T-cell (primary cell): Measurements from ENCODE around the gene ZNF598. TPM values are rescaled to one million over a fixed set of nuclear protein-coding genes. Genes with fewer than 3 reads are reported as not detected.

Experiments used
- ATAC-seq, 4 experiments: fragments of 200-7000 bp in 3 of 4; fragments of 150-1000 bp in 1 of 4; cut with Tn5 transposase; replicated peaks in 1 of 4; 1 replicate in 3 of 4; 2 replicates in 1 of 4; pipeline ENCODE4 v1.10.0; 2021; ENCODE audit warnings: moderate library complexity in 3 of 4, mild to moderate bottlenecking in 2 of 4, moderate number of reproducible peaks in 1 of 4
- CTCF ChIA-PET, 2 donors: fragments of 300-600 bp; sonication (Branson Sonifier 250); formaldehyde crosslinking; loops; one replicate each; lab custom pipeline; 2022; ENCODE audit warnings: antibody characterized with exemption in 2 of 2; lab: Charles Lee
- POLR2A ChIA-PET, 2 donors: fragments of 300-600 bp; sonication (Branson Sonifier 250); formaldehyde crosslinking; loops; one replicate each; lab custom pipeline; 2022; ENCODE audit warnings: antibody characterized with exemption in 2 of 2; lab: Charles Lee
- DNase-seq, 35 experiments: peaks; one replicate each; pipeline versions ENCODE4 v3.0.0 to v3.0.0-alpha.2; 2013 to 2023
- H3K27ac ChIP-seq: one replicate; pipeline ENCODE4 v1.5.1; 2013; ENCODE audit warnings: low read length
- H3K27me3 ChIP-seq, 2 experiments: replicated peaks in 1 of 2; 1 replicate in 1 of 2; 2 replicates in 1 of 2; pipeline versions ENCODE4 v1.6.1 to v1.7.0; 2013; ENCODE audit warnings: low read length in 1 of 2, mixed read lengths in 1 of 2; ENCODE audit not compliant: control insufficient read depth in 2 of 2, insufficient read depth in 2 of 2; ENCODE audit errors: extremely low read depth in 1 of 2
- H3K36me3 ChIP-seq, 2 donors: 1 replicate in 1 of 2; 2 replicates in 1 of 2; pipeline versions ENCODE4 v1.6.1 to v1.7.0; 2013; ENCODE audit warnings: low read length in 1 of 2; ENCODE audit not compliant: control insufficient read depth in 2 of 2, insufficient read depth in 1 of 2; ENCODE audit errors: extremely low read depth in 1 of 2
- H3K4me1 ChIP-seq, 2 experiments: 1 replicate in 1 of 2; 2 replicates in 1 of 2; pipeline versions ENCODE4 v1.6.1 to v1.7.0; 2013; ENCODE audit warnings: low read length in 2 of 2, mixed read lengths in 1 of 2; ENCODE audit not compliant: insufficient read depth in 2 of 2, control insufficient read depth in 1 of 2; ENCODE audit errors: extremely low read depth in 1 of 2
- H3K4me3 ChIP-seq, 2 donors: 1 replicate in 1 of 2; 2 replicates in 1 of 2; pipeline versions ENCODE4 v1.5.1 to v1.7.0; 2013; ENCODE audit warnings: mild to moderate bottlenecking in 2 of 2, low read length in 1 of 2, moderate library complexity in 1 of 2; ENCODE audit not compliant: control insufficient read depth in 1 of 2; ENCODE audit errors: extremely low read depth in 1 of 2
- H3K9me3 ChIP-seq: 2 replicates; pipeline ENCODE4 v1.7.0; 2013
- H3K27ac Mint-ChIP-seq, 2 donors: one replicate each; pipeline ENCODE4 v1.8.0; 2020 to 2021; ENCODE audit warnings: mild to moderate bottlenecking in 2 of 2, mixed read lengths in 2 of 2
- H3K27me3 Mint-ChIP-seq, 2 donors: one replicate each; pipeline ENCODE4 v1.8.0; 2021 to 2022; ENCODE audit warnings: mixed read lengths in 2 of 2
- H3K36me3 Mint-ChIP-seq: one replicate; pipeline ENCODE4 v1.8.0; 2021; ENCODE audit warnings: mixed read lengths
- H3K4me1 Mint-ChIP-seq, 3 donors: one replicate each; pipeline ENCODE4 v1.8.0; 2020 to 2022; ENCODE audit warnings: mixed read lengths in 3 of 3, mild to moderate bottlenecking in 1 of 3
- H3K4me3 Mint-ChIP-seq, 3 donors: one replicate each; pipeline ENCODE4 v1.8.0; 2020 to 2022; ENCODE audit warnings: mild to moderate bottlenecking in 3 of 3, mixed read lengths in 3 of 3, moderate library complexity in 3 of 3
- H3K9me3 Mint-ChIP-seq, 3 donors: one replicate each; pipeline ENCODE4 v1.8.0; 2020 to 2022; ENCODE audit warnings: mixed read lengths in 3 of 3
- WGBS: methylation state at CpG from one replicate; pipeline ENCODE4 v1.1.5; 2013; ENCODE audit warnings: missing lambda C conversion rate; ENCODE audit not compliant: insufficient coverage; 5-methylcytosine and 5-hydroxymethylcytosine counted together
- total RNA-seq, 35 experiments: library from RNA in 6 of 35; stranded (reverse) in 6 of 35; fragments of 120-200 nt in 1 of 35; gene quantifications; one replicate each; pipeline versions ENCODE4 v1.2.1 to v1.2.4 and lab custom pipeline; 2013 to 2026

ZNF598 gene
- total RNA-seq, 5 donors from 2014 or later (not counting 1 experiment from before 2014, with no cell fraction given): 44.3 to 73.7 (median 68.8) TPM

DNA sequence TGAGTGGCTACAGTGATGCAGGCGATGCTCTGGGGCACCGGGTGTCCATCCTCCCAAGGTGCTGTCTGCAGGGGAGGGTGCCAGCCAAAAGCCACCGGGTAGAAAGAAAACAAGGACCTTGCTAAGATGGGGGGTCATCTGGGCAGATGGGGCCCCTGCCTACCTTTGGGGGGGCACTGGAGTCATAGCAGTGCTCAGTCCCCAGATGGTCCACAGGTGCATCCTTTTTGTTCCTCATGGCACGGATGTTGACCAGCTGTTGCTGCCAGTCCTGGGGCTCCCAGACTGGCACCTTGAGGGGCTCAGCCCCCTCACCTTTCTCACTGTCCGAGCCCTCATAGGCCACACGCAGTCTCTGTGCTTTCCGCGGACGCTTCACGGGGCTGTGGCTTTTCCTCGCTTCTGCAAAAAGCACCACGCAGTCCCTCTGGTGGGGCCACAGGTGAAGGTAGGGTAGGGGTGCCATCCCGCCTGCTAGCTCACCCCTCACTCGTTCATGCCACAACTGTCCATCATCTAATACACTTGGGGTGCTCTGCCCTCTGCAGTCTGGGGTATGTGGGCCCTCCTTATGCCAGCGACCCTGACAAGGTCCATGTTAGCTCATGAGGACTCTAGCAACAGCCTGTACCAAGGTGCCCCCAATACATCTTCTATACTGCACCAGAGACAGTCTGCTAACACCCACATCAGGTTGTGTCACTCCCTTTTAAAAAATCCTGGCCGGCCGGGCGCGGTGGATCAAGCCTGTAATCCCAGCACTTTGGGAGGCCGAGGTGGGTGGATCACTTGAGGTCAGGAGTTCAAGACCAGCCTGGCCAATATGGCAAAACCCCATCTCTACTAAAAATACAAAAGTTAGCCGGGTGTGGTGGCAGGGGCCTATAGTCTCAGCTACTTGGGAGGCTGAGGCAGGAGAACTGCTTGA lies 36.6 kb upstream of the ZNF598 start:
- no peak overlapping the region for H3K27ac ChIP-seq
- H3K4me3 ChIP-seq: no peak overlapping the region
- H3K4me3 Mint-ChIP-seq: peak overlapping the region; percentile 90 to 92 (median 90)
- CTCF ChIA-PET: no interaction called here
- peaks cover 0 to 8% of the 10 kb centered on the region in 2 donors for H3K36me3 ChIP-seq
- ATAC-seq (no peak), DNase-seq (no peak)
- H3K9me3 ChIP-seq: no peaks in the 10 kb centered on the region
- no peaks in the 10 kb centered on the region for H3K27me3 Mint-ChIP-seq
- 97% methylated on average over 6 of the region's 21 CpGs for WGBS
- H3K27ac Mint-ChIP-seq: no peak overlapping the region
- POLR2A ChIA-PET: no interaction called here
- H3K4me1 Mint-ChIP-seq: peaks cover 20 to 23% (median 20%) of the 10 kb centered on the region in 3 donors
- no peaks in the 10 kb centered on the region for H3K9me3 Mint-ChIP-seq
- peaks cover 13 to 30% of the 10 kb centered on the region in 2 experiments for H3K4me1 ChIP-seq
- H3K36me3 Mint-ChIP-seq: peaks cover 2% of the 10 kb centered on the region
- no peaks in the 10 kb centered on the region for H3K27me3 ChIP-seq

DNA sequence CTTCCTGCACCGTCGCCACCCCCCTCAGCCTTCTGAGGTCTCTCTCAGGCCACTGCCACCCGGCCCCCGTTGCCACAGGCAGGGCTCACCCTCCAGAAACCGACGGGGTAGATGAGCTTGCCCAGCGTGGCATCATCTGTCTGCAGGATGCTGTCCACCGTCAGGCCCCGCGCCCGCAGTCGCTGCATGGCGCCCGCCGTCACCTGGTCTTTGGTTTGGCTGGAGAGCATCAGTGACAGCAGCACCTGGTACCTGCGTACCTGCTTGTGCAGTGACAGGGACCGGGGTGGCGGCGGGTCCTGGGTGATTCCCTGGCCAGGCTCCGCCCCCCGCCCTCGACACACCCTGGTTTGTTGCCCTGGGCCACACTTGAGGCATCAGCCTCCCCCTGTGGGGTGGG lies 34.9 kb upstream of the ZNF598 start:
- ChIA-PET CTCF (no interaction called here), POLR2A (interaction anchor here in 1 of 2 donors (1.1 kb wide), 1 partner anchor 96 kb away, joined by 3 read pairs; no protein-coding TSS in a partner anchor)
- no peak for DNase-seq
- H3K36me3 ChIP-seq: peaks cover 0 to 2% of the 10 kb centered on the region in 2 donors
- no peak overlapping the region for H3K27ac ChIP-seq
- H3K27me3 ChIP-seq: no peaks in the 10 kb centered on the region
- no peak for ATAC-seq
- no peaks in the 10 kb centered on the region for H3K9me3 Mint-ChIP-seq
- 90% methylated on average over 16 of the region's 22 CpGs for WGBS
- H3K4me3 Mint-ChIP-seq: no peak overlapping the region
- no peaks in the 10 kb centered on the region for H3K36me3 Mint-ChIP-seq
- no peak overlapping the region for H3K4me3 ChIP-seq
- H3K27ac Mint-ChIP-seq: no peak overlapping the region
- peaks cover 13 to 30% of the 10 kb centered on the region in 2 experiments for H3K4me1 ChIP-seq
- no peaks in the 10 kb centered on the region for H3K27me3 Mint-ChIP-seq
- no peaks in the 10 kb centered on the region for H3K9me3 ChIP-seq
- H3K4me1 Mint-ChIP-seq: peaks cover 16 to 23% (median 20%) of the 10 kb centered on the region in 3 donors

DNA sequence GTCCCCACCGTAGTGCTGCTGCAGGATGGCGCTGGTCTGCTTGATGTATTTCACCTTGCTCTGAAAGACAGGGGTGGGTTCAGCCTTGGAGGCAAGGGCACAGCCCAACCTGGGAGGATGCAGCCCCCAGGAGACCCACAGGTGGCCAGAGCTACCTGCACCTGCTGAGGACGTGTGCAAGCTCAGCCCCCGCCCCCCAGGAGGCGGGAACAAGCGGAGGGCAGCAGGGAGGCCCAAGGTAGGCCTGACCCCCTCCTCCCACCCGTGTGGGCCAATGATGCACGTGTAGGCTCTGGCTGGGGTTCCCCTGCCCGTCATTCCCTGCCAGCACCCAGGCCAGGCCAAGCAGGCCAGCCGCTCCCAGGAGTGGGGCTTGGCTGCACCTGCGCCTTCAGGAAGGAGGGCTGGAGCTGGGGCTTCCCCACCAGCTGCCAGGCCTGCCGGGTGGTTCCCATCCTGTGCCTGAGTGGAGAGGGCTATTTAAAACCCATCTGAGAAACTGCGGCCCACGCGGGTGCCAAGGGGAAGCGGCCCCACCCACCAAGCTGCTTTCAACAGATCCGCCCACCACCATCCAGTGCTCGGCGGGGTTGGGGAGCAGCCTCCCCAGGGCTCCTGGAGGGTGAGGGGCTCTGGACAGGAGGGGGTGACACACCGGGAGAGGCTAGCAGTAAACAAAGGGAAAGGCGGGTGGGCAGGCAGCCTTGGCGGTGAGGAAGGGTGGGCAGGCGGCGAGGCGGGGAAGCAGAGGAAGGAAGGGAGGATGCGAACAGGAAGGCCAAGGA lies 34.2 kb upstream of the ZNF598 start:
- DNase-seq (no peak), ATAC-seq (no peak)
- Mint-ChIP-seq H3K27me3 (no peaks in the 10 kb centered on the region), H3K9me3 (no peaks in the 10 kb centered on the region), H3K4me1 (peaks cover 11 to 22% (median 16%) of the 10 kb centered on the region in 3 donors), H3K27ac (no peak overlapping the region), H3K36me3 (no peaks in the 10 kb centered on the region), H3K4me3 (no peak overlapping the region)
- Histone ChIP-seq H3K4me3 (no peak overlapping the region), H3K4me1 (peaks cover 11 to 24% of the 10 kb centered on the region in 2 experiments), H3K27me3 (no peaks in the 10 kb centered on the region), H3K36me3 (peaks cover 0 to 2% of the 10 kb centered on the region in 2 donors), H3K9me3 (no peaks in the 10 kb centered on the region), H3K27ac (no peak overlapping the region)
- whole genome bisulfite sequencing: 86% methylated on average over 15 of the region's 26 CpGs
- POLR2A ChIA-PET: no interaction called here
- CTCF ChIA-PET: no interaction called here

DNA sequence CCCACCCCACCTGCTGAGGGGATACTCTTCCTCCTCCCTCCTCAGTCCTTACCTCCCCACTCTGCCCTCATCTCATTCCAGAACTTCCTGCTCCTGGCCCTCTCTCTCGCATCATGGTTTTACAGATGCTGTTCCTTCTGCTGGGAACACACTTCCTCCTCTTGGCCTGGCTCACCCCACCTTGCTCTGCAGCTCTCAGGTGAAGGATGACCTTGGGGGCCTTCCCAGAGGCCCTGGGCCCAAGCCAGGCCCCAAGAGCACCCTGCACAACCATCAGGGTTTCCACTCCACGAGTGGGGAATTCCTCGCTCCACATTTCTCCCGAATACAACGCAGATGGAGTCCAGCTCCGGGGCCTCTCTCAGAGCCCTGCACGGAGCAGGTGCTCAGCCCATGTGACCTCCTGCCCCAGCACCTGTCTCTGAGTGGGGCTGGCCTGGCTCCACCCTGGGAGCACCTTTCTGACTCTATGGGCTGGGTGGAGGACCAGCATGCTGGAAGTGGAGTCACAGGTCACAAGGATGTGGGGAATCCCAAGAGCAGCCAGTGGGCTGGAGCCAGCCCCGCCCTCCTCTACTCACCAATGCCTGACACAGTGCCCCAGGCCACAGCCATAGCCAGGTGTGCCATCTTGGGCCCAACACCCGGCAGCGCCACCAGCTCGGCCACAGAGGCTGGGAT lies 33.5 kb upstream of the ZNF598 start:
- Histone ChIP-seq H3K27ac (no peak overlapping the region), H3K9me3 (no peaks in the 10 kb centered on the region), H3K4me3 (no peak overlapping the region), H3K27me3 (no peaks in the 10 kb centered on the region), H3K36me3 (peaks cover 0 to 2% of the 10 kb centered on the region in 2 donors), H3K4me1 (peaks cover 6 to 17% of the 10 kb centered on the region in 2 experiments)
- ChIA-PET CTCF (no interaction called here), POLR2A (no interaction called here)
- no peak for ATAC-seq
- no peaks in the 10 kb centered on the region for H3K27me3 Mint-ChIP-seq
- no peaks in the 10 kb centered on the region for H3K36me3 Mint-ChIP-seq
- no peak overlapping the region for H3K4me3 Mint-ChIP-seq
- H3K9me3 Mint-ChIP-seq: no peaks in the 10 kb centered on the region
- DNase-seq: no peak
- WGBS: 96% methylated on average over 10 of the region's 11 CpGs
- no peak overlapping the region for H3K27ac Mint-ChIP-seq
- peaks cover 8 to 15% (median 9%) of the 10 kb centered on the region in 3 donors for H3K4me1 Mint-ChIP-seq

DNA sequence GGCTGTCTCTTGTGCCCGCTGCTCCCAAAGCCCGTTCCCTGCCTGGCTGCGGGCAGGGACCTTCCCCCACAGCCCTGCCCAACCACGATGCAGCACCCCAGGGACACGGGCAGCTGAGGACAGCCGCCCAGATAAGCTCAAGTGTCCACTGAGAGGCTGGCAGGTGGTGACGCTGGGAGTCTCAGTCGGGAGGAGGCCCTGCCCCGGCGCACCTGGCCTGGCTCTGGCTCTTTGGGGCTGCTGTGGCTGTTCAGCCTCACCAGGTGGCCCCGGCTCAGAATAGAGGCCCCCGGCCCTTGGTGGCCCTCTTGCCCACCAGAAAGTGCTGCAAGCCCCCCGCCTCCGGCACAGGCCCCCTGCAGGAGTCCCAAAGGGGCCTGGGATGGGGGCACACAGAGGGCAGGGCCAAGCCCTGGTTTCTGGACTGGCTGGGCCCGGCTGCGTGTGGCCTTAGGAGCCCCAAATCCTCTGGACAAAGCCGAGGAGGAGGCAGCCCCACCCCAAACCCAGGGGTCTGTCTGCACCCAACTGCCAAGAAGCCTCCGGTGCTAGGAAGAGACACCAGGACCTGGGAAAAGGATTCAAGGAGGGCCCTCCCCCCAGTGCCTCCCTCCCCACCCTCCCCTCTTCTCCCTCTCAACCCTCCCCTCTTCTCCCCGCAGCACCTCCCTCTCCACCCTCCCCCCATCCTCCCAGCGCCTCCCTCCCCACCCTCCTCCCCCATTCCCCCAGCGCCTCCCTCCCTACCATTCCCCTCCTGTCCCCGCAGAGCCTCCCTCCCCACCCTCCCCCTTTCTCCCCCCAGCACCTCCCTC lies 32.8 kb upstream of the ZNF598 start:
- Histone ChIP-seq H3K4me3 (no peak overlapping the region), H3K27me3 (no peaks in the 10 kb centered on the region), H3K4me1 (peaks cover 6 to 15% of the 10 kb centered on the region in 2 experiments), H3K36me3 (peaks cover 0 to 2% of the 10 kb centered on the region in 2 donors), H3K27ac (no peak overlapping the region), H3K9me3 (no peaks in the 10 kb centered on the region)
- Mint-ChIP-seq H3K27me3 (no peaks in the 10 kb centered on the region), H3K4me3 (no peak overlapping the region), H3K36me3 (no peaks in the 10 kb centered on the region), H3K4me1 (peaks cover 8 to 13% (median 8%) of the 10 kb centered on the region in 3 donors), H3K27ac (no peak overlapping the region), H3K9me3 (no peaks in the 10 kb centered on the region)
- ATAC-seq (no peak), DNase-seq (no peak)
- 91% methylated on average over 13 of the region's 22 CpGs for WGBS
- CTCF ChIA-PET: no interaction called here
- POLR2A ChIA-PET: no interaction called here
